Vagina (tissue), 2 donors: Measurements from ENCODE around the gene NRG3.

Experiments
- CTCF ChIP-seq, 3 experiments: fragments of 450-650 bp in 2 of 3; fragments of 200-600 bp in 1 of 3; sonication (generic) in 1 of 3; IDR thresholded peaks; one replicate each; pipeline ENCODE4 v1.5.1; 2017 to 2019; ENCODE audit warnings: antibody characterized with exemption in 3 of 3, mild to moderate bottlenecking in 2 of 3, moderate library complexity in 2 of 3
- POLR2A ChIP-seq, 2 donors: fragments of 450-650 bp; IDR thresholded peaks; one replicate each; pipeline ENCODE4 v1.6.1; 2017; ENCODE audit warnings: antibody characterized with exemption in 2 of 2, mild to moderate bottlenecking in 2 of 2, moderate library complexity in 2 of 2
- POLR2AphosphoS5 ChIP-seq, 2 donors: sonication (generic); formaldehyde crosslinking; IDR thresholded peaks; one replicate each; pipeline ENCODE4 v1.9.0; 2017; ENCODE audit warnings: antibody characterized with exemption in 2 of 2, mild to moderate bottlenecking in 2 of 2, low read depth in 1 of 2; ENCODE audit not compliant: insufficient read depth in 1 of 2

DNA sequence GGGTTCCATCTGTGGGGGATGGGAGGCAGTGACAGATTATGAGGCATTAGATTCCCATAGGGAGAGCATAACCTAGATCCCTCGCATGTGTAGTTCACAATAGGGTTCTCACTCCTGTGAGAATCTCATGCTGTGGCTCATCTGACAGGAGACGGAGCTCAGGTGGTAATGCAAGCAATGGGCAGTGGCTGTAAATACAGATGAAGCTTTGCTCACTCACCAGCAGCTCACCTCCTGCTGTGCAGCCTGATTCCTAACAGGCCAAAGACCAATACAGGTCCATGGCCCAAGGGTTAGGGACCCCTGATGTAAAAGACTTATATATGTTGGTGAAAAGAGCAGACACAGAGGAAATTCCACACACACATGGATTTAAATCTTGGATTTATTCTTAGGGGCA lies 370.2 kb downstream of the NRG3 start:
- no peak for TF ChIP-seq CTCF (IDR thresholded peaks at IDR 0.05)
- no peak for TF ChIP-seq POLR2A (IDR thresholded peaks at IDR 0.05)
- TF ChIP-seq POLR2AphosphoS5 (IDR thresholded peaks at IDR 0.05; ENCODE audit: insufficient read depth in 1 of 2, low read depth in 1 of 2): no peak
